ELF-1 (cell line): ENCODE results near the gene EZR.

Experiments
- DNase-seq: peaks from one replicate; pipeline ENCODE4 v3.0.0-alpha.2; 2016; ENCODE audit warnings: low read depth, low spot score

EZR gene

GRCh38 chr6:158761746-158762145, 57.4 kb downstream of the EZR start:
- DNase-seq: no peak

GRCh38 chr6:158760618-158761250, 58.4 kb downstream of the EZR start:
- no peak for DNase-seq

GRCh38 chr6:158759966-158760617, 59.1 kb downstream of the EZR start:
- no peak for DNase-seq

GRCh38 chr6:158758941-158759479, 60.2 kb downstream of the EZR start:
- no peak for DNase-seq

- DNase-seq: peak; percentile 84
Observed at GRCh38 chr6:158758451-158758860, 60.7 kb downstream of the EZR start.

- peak; percentile 71 for DNase-seq
Observed at GRCh38 chr6:158757753-158758090, 61.4 kb downstream of the EZR start.

- no peak for DNase-seq
Observed at GRCh38 chr6:158756977-158757752, 62.0 kb downstream of the EZR start.

- no peak for DNase-seq
Observed at GRCh38 chr6:158756126-158756525, 63.0 kb downstream of the EZR start.

GRCh38 chr6:158755636-158756035, 63.5 kb downstream of the EZR start:
- no peak for DNase-seq

- no peak for DNase-seq
Observed at GRCh38 chr6:158754738-158755137, 64.4 kb downstream of the EZR start.

- no peak for DNase-seq
Observed at GRCh38 chr6:158753811-158754210, 65.4 kb downstream of the EZR start.

- DNase-seq: no peak
Observed at GRCh38 chr6:158752613-158753012, 66.6 kb downstream of the EZR start.

- DNase-seq: no peak
Observed at GRCh38 chr6:158751921-158752320, 67.2 kb downstream of the EZR start.

- DNase-seq: no peak
Observed at GRCh38 chr6:158751224-158751623, 67.9 kb downstream of the EZR start.

- no peak for DNase-seq
Observed at GRCh38 chr6:158744986-158745430, 74.2 kb downstream of the EZR start.

- no peak for DNase-seq
Observed at GRCh38 chr6:158743033-158743651, 76.0 kb downstream of the EZR start.

- DNase-seq: no peak
Observed at GRCh38 chr6:158739673-158740072, 79.5 kb downstream of the EZR start.

- DNase-seq: no peak
Observed at GRCh38 chr6:158737710-158738615, 81.2 kb downstream of the EZR start.

- no peak for DNase-seq
Observed at GRCh38 chr6:158737082-158737709, 82.0 kb downstream of the EZR start.

GRCh38 chr6:158735009-158735408, 84.2 kb downstream of the EZR start:
- no peak for DNase-seq

GRCh38 chr6:158730541-158730907, 88.6 kb downstream of the EZR start:
- DNase-seq: peak; percentile 86
